RWPE2 (cell line): ENCODE data around the gene CTCF.
A peak's percentile ranks its signal among the peaks of the same experiment; 100 is the strongest.

ENCODE experiments used
- ATAC-seq: fragments of 200-7000 bp; cut with Tn5 transposase; 3 replicates; pipeline ENCODE4 v1.9.1; 2021; ENCODE audit warnings: low read depth
- DNase-seq: peaks from one replicate; pipeline ENCODE4 v3.0.0-alpha.2; 2020; ENCODE audit warnings: low spot score
- H3K27ac ChIP-seq: fragments of 450-650 bp; 2 replicates; pipeline ENCODE4 v1.5.1; 2017; ENCODE audit warnings: mild to moderate bottlenecking; ENCODE audit not compliant: poor library complexity, severe bottlenecking
- H3K27me3 ChIP-seq: fragments of 250-450 bp; sonication (Bioruptor Pico); 2 replicates; pipeline ENCODE4 v1.5.1; 2021; ENCODE audit warnings: mild to moderate bottlenecking, moderate library complexity; ENCODE audit not compliant: insufficient read depth, poor library complexity, severe bottlenecking
- H3K36me3 ChIP-seq: fragments of 250-450 bp; sonication (Bioruptor Pico); 2 replicates; pipeline ENCODE4 v1.5.1; 2020; ENCODE audit warnings: low read depth, mild to moderate bottlenecking, moderate library complexity
- H3K4me1 ChIP-seq: fragments of 250-450 bp; sonication (Bioruptor Pico); 2 replicates; pipeline ENCODE4 v1.5.1; 2021; ENCODE audit warnings: mild to moderate bottlenecking, moderate library complexity; ENCODE audit not compliant: insufficient read depth, poor library complexity, severe bottlenecking
- H3K4me3 ChIP-seq: fragments of 250-450 bp; sonication (Bioruptor Pico); 2 replicates; pipeline ENCODE4 v1.5.1; 2021; ENCODE audit warnings: mild to moderate bottlenecking, moderate library complexity; ENCODE audit not compliant: severe bottlenecking
- H3K9me3 ChIP-seq: fragments of 250-450 bp; sonication (Bioruptor Pico); 2 replicates; pipeline ENCODE4 v1.5.1; 2021; ENCODE audit warnings: mild to moderate bottlenecking, moderate library complexity; ENCODE audit not compliant: severe bottlenecking
- CTCF ChIP-seq: fragments of 450-650 bp; IDR thresholded peaks from one replicate; pipeline ENCODE4 v1.5.1; 2017; ENCODE audit warnings: mild to moderate bottlenecking, moderate library complexity; ENCODE audit not compliant: poor library complexity, severe bottlenecking

CTCF gene

GRCh38 chr16:67658849-67659674 is 96.7 kb downstream of the CTCF start:
- Histone ChIP-seq H3K27ac (peak overlapping the region; percentile 57), H3K9me3 (no peaks in the 10 kb centered on the region), H3K27me3 (peaks cover 13% of the 10 kb centered on the region), H3K36me3 (peaks cover 10% of the 10 kb centered on the region), H3K4me1 (no peaks in the 10 kb centered on the region), H3K4me3 (peak overlapping the region; percentile 85)
- no peak; the same call in 2 of the 3 replicates for ATAC-seq
- DNase-seq = no peak
- TF ChIP-seq CTCF = no peak

- Histone ChIP-seq H3K4me3 (peak within 1 kb of the TSS; percentile 85), H3K36me3 (peaks cover 10% of the 10 kb centered on the region), H3K27me3 (peaks cover 5% of the 10 kb centered on the region), H3K9me3 (no peaks in the 10 kb centered on the region), H3K27ac (peak within 1 kb of the TSS; percentile 57), H3K4me1 (no peaks in the 10 kb centered on the region)
- peak; percentile 88 for DNase-seq
- TF ChIP-seq CTCF = no peak
- peak; percentile 64 for ATAC-seq
These were observed 97.6 kb downstream of the CTCF start, which contains the start of gene ACD for GRCh38 chr16:67659675-67660563. ACD (minus strand) TSS chr16:67660260; CDS start chr16:67660220, 40 bp downstream.

GRCh38 chr16:67660564-67661028 is 98.3 kb downstream of the CTCF start, which contains the start of gene PARD6A:
PARD6A (plus strand) TSS chr16:67660960; CDS start chr16:67661039, 79 bp downstream.
- Histone ChIP-seq H3K27me3 (no peaks in the 10 kb centered on the region), H3K9me3 (no peaks in the 10 kb centered on the region), H3K36me3 (peaks cover 10% of the 10 kb centered on the region), H3K4me3 (peak within 1 kb of the TSS; percentile 85), H3K4me1 (no peaks in the 10 kb centered on the region), H3K27ac (peak within 1 kb of the TSS; percentile 57)
- no peak for TF ChIP-seq CTCF
- DNase-seq (peak; percentile 97), ATAC-seq (peak; percentile 52)

- no peaks in the 10 kb centered on the region for H3K9me3 ChIP-seq
- no peaks in the 10 kb centered on the region for H3K27me3 ChIP-seq
- TF ChIP-seq CTCF = no peak
- peak overlapping the region; percentile 85 for H3K4me3 ChIP-seq
- H3K4me1 ChIP-seq = peaks cover 3% of the 10 kb centered on the region
- peak overlapping the region; percentile 57 for H3K27ac ChIP-seq
- DNase-seq = no peak
- peak; percentile 20 for ATAC-seq
- H3K36me3 ChIP-seq = peaks cover 10% of the 10 kb centered on the region
These were observed 98.9 kb downstream of the CTCF start for GRCh38 chr16:67661101-67661761.
